ENCODE results near the gene SRRT.

The SRRT gene

GRCh38 chr7:100882785-100883526 lies 8.1 kb downstream of the SRRT start:
- no peak for DNase-seq

- no peak for DNase-seq
These were observed 10.0 kb downstream of the SRRT start for GRCh38 chr7:100884736-100885439.

DNA sequence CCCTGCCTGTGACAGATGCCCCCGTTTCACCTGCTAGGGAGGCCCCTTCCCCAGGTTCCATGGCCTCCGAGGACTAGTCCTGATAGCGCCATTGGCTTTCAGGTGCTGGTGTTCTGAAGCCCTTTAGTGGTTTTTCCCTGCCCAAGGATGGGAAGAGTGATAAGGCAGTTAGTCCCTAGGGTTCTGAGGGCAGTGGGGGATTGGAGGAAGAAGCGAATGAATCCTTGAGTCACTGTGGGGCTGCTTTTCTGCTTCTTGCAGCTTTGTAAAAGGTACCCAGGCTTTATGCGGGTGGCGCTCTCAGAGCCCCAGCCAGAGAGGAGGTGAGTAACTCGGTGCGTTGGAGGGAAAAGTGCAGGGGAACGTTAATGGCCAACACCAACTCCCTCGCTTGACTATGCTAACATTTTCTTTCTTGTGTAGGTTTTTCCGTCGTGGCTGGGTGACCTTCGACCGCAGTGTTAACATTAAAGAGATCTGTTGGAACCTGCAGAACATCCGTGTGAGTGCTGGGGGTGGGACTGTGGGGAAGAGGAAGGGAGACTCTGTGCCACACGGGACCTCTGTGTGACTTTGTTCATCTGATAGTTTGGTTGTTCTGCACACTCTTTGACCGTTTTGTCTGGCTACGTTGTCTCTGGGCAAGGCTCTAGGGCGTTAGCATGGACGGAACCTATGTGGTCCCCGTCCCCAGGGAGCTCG lies 10.7 kb downstream of the SRRT start:
- no peak for DNase-seq

DNA sequence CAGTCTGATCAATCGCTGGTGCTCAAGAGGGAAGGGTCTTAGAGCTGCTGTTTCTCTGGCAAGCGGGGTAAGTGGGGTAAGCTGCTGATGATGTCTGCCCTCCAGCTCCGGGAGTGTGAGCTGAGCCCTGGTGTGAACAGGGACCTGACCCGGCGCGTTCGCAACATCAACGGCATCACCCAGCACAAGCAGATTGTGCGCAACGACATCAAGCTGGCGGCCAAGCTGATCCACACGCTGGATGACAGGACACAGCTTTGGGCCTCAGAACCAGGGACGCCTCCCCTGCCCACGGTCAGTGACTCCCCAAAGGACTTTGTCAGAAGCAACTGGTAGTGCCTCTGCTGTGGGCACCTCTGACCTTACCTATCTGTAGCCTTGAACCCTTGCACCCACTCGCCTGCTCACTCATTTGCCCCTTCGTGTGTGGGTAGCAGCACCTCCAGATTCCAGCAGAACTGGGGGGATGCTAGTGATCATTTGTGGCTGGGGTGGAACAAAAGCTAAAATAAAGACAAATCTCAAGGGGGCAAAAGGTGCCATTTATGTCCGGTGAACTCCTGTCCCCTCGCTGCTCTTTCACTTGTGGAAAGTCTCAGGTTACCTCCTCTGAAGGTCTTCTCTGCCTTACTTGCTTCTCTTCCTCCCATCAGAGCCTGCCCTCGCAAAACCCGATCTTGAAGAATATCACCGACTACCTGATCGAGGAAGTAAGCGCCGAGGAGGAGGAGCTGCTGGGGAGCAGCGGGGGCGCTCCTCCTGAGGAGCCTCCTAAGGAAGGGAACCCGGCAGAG lies 11.4 kb downstream of the SRRT start:
- DNase-seq, result no peak

DNA sequence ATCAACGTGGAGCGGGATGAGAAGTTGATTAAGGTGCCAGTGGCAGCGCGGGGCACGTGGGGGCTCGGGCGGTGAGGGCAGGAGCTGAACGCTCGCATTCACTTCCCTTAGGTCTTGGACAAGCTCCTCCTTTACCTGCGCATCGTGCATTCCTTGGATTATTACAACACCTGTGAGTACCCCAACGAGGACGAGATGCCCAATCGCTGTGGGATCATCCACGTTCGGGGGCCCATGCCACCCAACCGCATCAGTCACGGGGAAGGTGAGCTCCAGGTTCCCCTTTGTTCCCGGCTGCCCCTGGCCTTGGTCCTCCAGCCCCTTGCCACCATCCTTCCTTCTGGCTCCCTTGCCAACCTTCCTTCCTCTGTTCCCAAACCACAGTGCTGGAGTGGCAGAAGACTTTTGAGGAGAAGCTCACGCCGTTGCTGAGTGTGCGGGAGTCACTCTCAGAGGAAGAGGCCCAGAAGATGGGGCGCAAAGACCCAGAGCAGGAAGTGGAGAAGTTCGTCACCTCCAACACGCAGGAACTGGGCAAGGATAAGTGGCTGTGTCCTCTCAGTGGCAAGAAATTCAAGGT lies 12.1 kb downstream of the SRRT start:
- DNase-seq, result no peak

GRCh38 chr7:100887516-100888290 lies 12.8 kb downstream of the SRRT start:
- peak; percentile 65 to 72 for DNase-seq

- no peak for DNase-seq
These were observed 13.5 kb downstream of the SRRT start for GRCh38 chr7:100888291-100888987.

GRCh38 chr7:100888988-100889750 lies 14.3 kb downstream of the SRRT start, which contains the start of gene UFSP1:
TSS of gene UFSP1 (minus strand) at chr7:100889715. CDS start at chr7:100889271, 444 bp downstream.
- no peak for DNase-seq

GRCh38 chr7:100890653-100891567 lies 16.0 kb downstream of the SRRT start:
- no peak for DNase-seq

- no peak for DNase-seq
These were observed 16.8 kb downstream of the SRRT start for GRCh38 chr7:100891568-100892247.

GRCh38 chr7:100892364-100893317 lies 17.7 kb downstream of the SRRT start:
- DNase-seq, result no peak

GRCh38 chr7:100893318-100893895 lies 18.5 kb downstream of the SRRT start:
- DNase-seq, result no peak

GRCh38 chr7:100893910-100894721 lies 19.2 kb downstream of the SRRT start:
- no peak for DNase-seq

DNA sequence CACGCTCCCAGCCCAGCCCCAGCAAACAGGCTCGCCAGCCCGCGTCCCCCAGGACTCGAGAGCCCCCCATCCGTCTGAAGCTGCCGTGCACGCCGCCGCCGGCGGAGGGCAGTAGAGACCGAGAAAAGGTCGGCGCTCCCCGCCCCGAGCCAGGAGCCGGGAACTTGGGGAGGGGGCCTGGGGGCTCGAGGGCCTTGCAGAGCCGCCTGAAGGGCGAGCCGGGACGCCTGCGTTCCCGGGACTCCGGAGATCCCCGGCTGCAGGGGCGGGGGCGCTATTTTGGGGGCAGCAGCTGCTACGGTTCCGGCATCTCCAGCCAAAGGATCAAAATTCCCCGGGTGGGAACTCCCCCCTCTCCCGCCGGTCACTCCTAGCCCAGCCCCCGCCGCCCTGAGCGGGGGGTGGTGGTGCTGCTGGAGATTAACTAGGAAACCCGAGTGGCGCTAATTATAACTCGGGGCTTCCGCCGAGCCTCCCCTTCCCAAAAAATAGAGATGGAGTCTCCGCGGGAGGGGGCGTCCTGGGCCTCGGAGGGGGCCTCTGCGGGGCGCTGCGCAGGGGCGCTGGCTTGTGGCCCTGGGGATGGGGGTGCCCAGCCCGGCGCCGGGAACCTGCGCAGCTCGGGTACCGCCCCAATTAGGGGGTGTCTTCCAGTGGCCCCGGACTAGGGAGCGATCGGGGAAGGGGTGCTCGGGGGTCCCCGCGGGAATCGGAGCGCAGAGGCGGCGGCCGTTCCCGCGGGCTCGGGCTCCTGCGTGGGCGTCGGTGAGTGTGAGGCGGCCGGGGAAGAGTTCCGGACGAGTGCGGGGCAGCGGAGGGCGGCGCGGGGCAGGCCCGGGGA lies 20.2 kb downstream of the SRRT start:
- peak; percentile 54 to 58 for DNase-seq

- no peak for DNase-seq
These were observed 20.7 kb downstream of the SRRT start, which contains the start of gene ACHE for GRCh38 chr7:100895701-100895955. TSS of gene ACHE (minus strand) at chr7:100895888. CDS start at chr7:100894232, 1,656 bp downstream.
